Measurements from ENCODE around the gene DIRAS3.

DIRAS3 gene

GRCh38 chr1:68028566-68028965 is 21.9 kb downstream of the DIRAS3 start:
- DNase-seq (ENCODE audit: insufficient read length, low spot score) = no peak
- TF ChIP-seq CTCF (IDR thresholded peaks at IDR 0.05; ENCODE audit: insufficient read depth, missing control alignments) = no peak
- FAIRE-seq = no peak

GRCh38 chr1:68024635-68025338 is 25.6 kb downstream of the DIRAS3 start:
- no peak for TF ChIP-seq CTCF (IDR thresholded peaks at IDR 0.05; ENCODE audit: insufficient read depth, missing control alignments)
- DNase-seq (ENCODE audit: insufficient read length, low spot score) (no peak), FAIRE-seq (no peak)

- FAIRE-seq (no peak), DNase-seq (ENCODE audit: insufficient read length, low spot score) (no peak)
- TF ChIP-seq CTCF (IDR thresholded peaks at IDR 0.05; ENCODE audit: insufficient read depth, missing control alignments) = no peak
Measured at GRCh38 chr1:68016381-68016780, 34.0 kb downstream of the DIRAS3 start.

- no peak for DNase-seq (ENCODE audit: insufficient read length, low spot score)
- no peak for FAIRE-seq
- TF ChIP-seq CTCF (IDR thresholded peaks at IDR 0.05; ENCODE audit: insufficient read depth, missing control alignments) = no peak
Measured at GRCh38 chr1:68015971-68016370, 34.5 kb downstream of the DIRAS3 start.

- DNase-seq (ENCODE audit: insufficient read length, low spot score) = no peak
- no peak for FAIRE-seq
- no peak for TF ChIP-seq CTCF (IDR thresholded peaks at IDR 0.05; ENCODE audit: insufficient read depth, missing control alignments)
Measured at GRCh38 chr1:68015369-68015768, 35.1 kb downstream of the DIRAS3 start.

GRCh38 chr1:68013351-68013750 is 37.1 kb downstream of the DIRAS3 start:
- no peak for FAIRE-seq
- DNase-seq (ENCODE audit: insufficient read length, low spot score) = no peak
- TF ChIP-seq CTCF (IDR thresholded peaks at IDR 0.05; ENCODE audit: insufficient read depth, missing control alignments) = no peak

- FAIRE-seq = no peak
- no peak for TF ChIP-seq CTCF (IDR thresholded peaks at IDR 0.05; ENCODE audit: insufficient read depth, missing control alignments)
Measured at GRCh38 chr1:68011657-68012375, 38.6 kb downstream of the DIRAS3 start.

More at GRCh38 chr1:68011657-68012375, 38.6 kb downstream of the DIRAS3 start:
- DNase-seq (ENCODE audit: insufficient read length, low spot score) = no peak
